KOPT-K1 (cell line): ENCODE data around the gene CPNE7.

ENCODE experiments used
- H3K27ac ChIP-seq: fragments of 200-600 bp; sonication (generic); 2 replicates; pipeline ENCODE4 v1.5.1; 2016; ENCODE audit warnings: antibody characterized with exemption, mild to moderate bottlenecking, low read depth, low read length; ENCODE audit not compliant: poor library complexity, severe bottlenecking
- H3K36me3 ChIP-seq: fragments of 200-600 bp; sonication (generic); 2 replicates; pipeline ENCODE4 v1.5.1; 2017; ENCODE audit warnings: antibody characterized with exemption, mild to moderate bottlenecking, low read length, moderate library complexity; ENCODE audit not compliant: insufficient read depth
- H3K9me3 ChIP-seq: fragments of 200-600 bp; sonication (generic); 2 replicates; pipeline ENCODE4 v1.5.1; 2017; ENCODE audit warnings: antibody characterized with exemption, low read length, mild to moderate bottlenecking; ENCODE audit not compliant: insufficient read depth, poor library complexity, severe bottlenecking

Gene CPNE7

DNA sequence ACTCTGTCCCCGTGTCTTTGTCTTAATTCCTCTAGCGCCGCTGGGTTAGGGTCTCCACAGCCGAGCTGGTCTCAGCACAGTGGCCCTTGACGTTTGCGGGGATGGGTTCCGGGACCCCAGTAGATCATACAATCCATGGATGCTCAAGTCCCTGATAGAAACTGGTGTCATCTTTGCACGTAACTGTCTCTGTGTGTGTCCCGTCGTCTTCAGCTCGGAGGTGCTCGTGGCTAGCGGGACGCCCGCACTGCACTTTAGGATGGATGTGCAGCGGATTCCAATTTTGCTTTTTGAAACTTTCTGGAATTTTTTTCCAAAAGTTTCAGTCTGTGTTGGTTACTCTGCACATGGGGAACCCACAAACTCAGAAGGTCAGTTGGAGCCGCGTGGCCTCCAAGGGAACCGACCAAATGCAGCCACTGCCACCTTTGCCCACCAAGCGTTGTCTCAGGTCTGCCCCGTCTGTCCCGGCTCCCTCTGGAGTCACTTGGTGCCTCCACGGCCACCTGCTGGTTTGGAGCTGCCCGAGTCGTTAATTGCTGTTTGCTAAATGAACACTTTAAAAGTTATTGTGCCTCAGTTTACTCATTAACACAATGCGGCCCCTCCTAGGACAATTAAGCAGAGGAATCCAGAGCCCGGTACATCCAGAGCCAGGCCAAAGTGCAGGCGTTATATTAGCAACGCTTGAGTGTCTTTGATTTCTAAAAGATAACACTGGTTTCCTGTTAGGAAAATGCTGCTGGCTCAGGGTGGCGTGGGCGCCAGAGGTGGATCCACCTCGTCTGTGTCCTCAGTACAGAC is 32.6 kb downstream of the CPNE7 start:
- Histone ChIP-seq H3K9me3 (no peaks in the 10 kb centered on the region), H3K27ac (peak overlapping the region; percentile 97)

GRCh38 chr16:89610108-89610453 is 34.5 kb downstream of the CPNE7 start:
- Histone ChIP-seq H3K9me3 (no peaks in the 10 kb centered on the region), H3K27ac (peak overlapping the region; percentile 97), H3K36me3 (no peaks in the 10 kb centered on the region)

More for the DNA sequence above, 32.6 kb downstream of the CPNE7 start:
- no peaks in the 10 kb centered on the region for H3K36me3 ChIP-seq

- H3K9me3 ChIP-seq, result no peaks in the 10 kb centered on the region
- no peaks in the 10 kb centered on the region for H3K36me3 ChIP-seq
- H3K27ac ChIP-seq, result peak overlapping the region; percentile 58
Measured at GRCh38 chr16:89612415-89613166, 37.0 kb downstream of the CPNE7 start.

- Histone ChIP-seq H3K36me3 (no peaks in the 10 kb centered on the region), H3K27ac (peak within 1 kb of the TSS; percentile 58), H3K9me3 (no peaks in the 10 kb centered on the region)
Measured at GRCh38 chr16:89613231-89613953, 37.8 kb downstream of the CPNE7 start, which contains the start of gene DPEP1. Gene DPEP1, plus strand, starts transcription at chr16:89613642. Its CDS starts 16,769 bp downstream, at chr16:89630411.

DNA sequence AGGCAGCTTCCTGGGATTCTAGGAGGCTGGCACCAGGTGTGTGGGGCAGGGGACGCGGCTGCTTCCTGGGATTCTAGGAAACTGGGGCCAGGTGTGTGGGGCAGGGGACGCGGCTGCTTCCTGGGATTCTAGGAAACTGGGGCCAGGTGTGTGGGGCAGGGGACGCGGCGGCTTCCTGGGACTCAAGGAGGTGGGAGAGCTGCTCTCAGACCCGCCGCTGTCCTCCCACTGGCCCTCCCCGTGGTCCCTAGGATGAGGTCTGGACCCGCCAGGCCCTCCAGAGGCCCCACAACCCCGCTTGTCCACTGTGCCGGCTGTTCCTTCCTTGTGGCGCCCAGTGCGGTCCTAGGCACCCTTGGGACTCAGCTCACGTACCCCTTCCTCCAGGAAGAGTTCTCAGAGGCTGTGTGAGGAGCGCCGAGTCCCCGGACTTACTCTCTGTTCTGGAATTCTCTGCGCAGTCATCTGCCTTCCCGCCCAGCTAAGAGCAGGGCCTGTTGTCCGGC is 38.4 kb downstream of the CPNE7 start:
- H3K36me3 ChIP-seq, result no peaks in the 10 kb centered on the region
- peak overlapping the region; percentile 58 for H3K27ac ChIP-seq

DNA sequence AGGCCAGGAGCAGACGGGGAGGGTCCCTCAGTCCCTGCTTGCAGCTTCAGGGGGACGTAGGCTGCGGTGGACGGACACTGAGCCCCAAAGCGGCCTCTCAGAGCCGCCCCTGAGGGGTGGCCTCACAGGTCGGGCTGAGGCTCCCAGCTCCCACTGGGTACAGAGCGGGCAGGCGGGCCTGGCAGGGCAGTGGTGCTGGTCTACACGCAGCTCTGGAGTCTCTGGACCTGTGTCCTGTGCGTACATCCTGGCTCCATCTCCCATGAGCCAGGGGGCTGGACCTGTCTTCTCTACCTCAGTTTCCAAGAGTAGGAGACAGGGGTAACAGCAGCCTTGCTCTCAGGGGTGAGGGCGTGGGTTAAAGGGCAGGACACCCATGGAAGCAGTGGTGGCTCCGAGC is 39.6 kb downstream of the CPNE7 start:
- Histone ChIP-seq H3K36me3 (no peaks in the 10 kb centered on the region), H3K9me3 (no peaks in the 10 kb centered on the region), H3K27ac (peak overlapping the region; percentile 13)

More for the DNA sequence above, 38.4 kb downstream of the CPNE7 start:
- no peaks in the 10 kb centered on the region for H3K9me3 ChIP-seq

GRCh38 chr16:89615596-89616090 is 40.1 kb downstream of the CPNE7 start:
- Histone ChIP-seq H3K27ac (peak overlapping the region; percentile 13), H3K36me3 (no peaks in the 10 kb centered on the region), H3K9me3 (no peaks in the 10 kb centered on the region)

DNA sequence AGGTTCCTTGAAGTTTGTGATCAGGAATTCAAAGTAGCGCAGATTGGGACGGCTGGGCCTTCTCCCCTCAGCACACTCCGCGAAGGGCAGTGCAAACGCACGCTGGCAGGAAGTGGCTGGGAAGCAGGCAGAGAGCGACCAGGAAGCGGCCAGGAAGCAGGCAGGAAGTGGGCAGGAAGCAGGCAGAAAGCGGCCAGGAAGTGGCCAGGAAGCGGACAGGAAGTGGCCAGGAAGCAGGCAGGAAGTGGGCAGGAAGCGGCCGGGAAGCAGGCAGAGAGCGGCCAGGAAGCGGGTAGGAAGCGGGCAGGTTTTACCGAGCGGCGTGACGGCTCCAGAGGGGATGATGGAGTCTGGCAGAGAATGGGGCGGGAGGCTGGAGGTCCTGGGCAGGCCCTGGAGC is 41.1 kb downstream of the CPNE7 start:
- no peaks in the 10 kb centered on the region for H3K36me3 ChIP-seq
- H3K27ac ChIP-seq, result peak overlapping the region; percentile 49
- no peaks in the 10 kb centered on the region for H3K9me3 ChIP-seq

GRCh38 chr16:89617036-89617435 is 41.5 kb downstream of the CPNE7 start:
- peak overlapping the region; percentile 49 for H3K27ac ChIP-seq
- H3K9me3 ChIP-seq, result no peaks in the 10 kb centered on the region
- H3K36me3 ChIP-seq, result no peaks in the 10 kb centered on the region

- Histone ChIP-seq H3K36me3 (no peaks in the 10 kb centered on the region), H3K9me3 (no peaks in the 10 kb centered on the region), H3K27ac (no peak overlapping the region)
Measured at GRCh38 chr16:89618109-89618998, 42.8 kb downstream of the CPNE7 start.

GRCh38 chr16:89619840-89620239 is 44.3 kb downstream of the CPNE7 start:
- no peak overlapping the region for H3K27ac ChIP-seq
- H3K9me3 ChIP-seq, result no peaks in the 10 kb centered on the region
- H3K36me3 ChIP-seq, result no peaks in the 10 kb centered on the region

- no peaks in the 10 kb centered on the region for H3K9me3 ChIP-seq
- H3K36me3 ChIP-seq, result no peaks in the 10 kb centered on the region
- H3K27ac ChIP-seq, result no peak overlapping the region
Measured at GRCh38 chr16:89620406-89620841, 44.9 kb downstream of the CPNE7 start.

- no peaks in the 10 kb centered on the region for H3K36me3 ChIP-seq
- no peak overlapping the region for H3K27ac ChIP-seq
- H3K9me3 ChIP-seq, result no peaks in the 10 kb centered on the region
Measured at GRCh38 chr16:89621136-89621697, 45.7 kb downstream of the CPNE7 start.
